IMR-90 (cell line): ENCODE results near the gene CIDEC. TPM values are rescaled to one million over a fixed set of nuclear protein-coding genes. Genes with fewer than 3 reads are reported as not detected.
"Not testable (repeated sequence)": the region's sequence is repeated elsewhere in the genome, so short reads cannot be mapped to it uniquely, and the experiment has no call there.

Source experiments
- ATAC-seq: fragments of 200-7000 bp; cut with Tn5 transposase; 2 replicates; pipeline ENCODE4 v1.9.1; 2020; ENCODE audit warnings: low read depth, mild to moderate bottlenecking, moderate library complexity
- BruUV-seq: library from RNA; stranded (reverse); fragments of 400-500 nt; replicated peaks from 2 replicates; lab custom pipeline; 2021; lab: Mats Ljungman, UMichigan
- CTCF ChIA-PET: fragments of 300-600 bp; formaldehyde crosslinking; extraction: SDS; loops from one replicate; lab custom pipeline; 2021; ENCODE audit warnings: antibody characterized with exemption; lab: Yijun Ruan, JAX
- POLR2A ChIA-PET: fragments of 300-600 bp; sonication (Branson Sonifier 250); formaldehyde crosslinking; loops from one replicate; lab custom pipeline; 2022; ENCODE audit warnings: antibody characterized with exemption; ENCODE audit not compliant: unreplicated experiment; lab: Charles Lee
- DNase-seq: peaks from one replicate; pipeline ENCODE4 v3.0.0; 2013
- H2AFZ ChIP-seq: replicated peaks from 2 replicates; pipeline ENCODE3; 2013; ENCODE audit warnings: low read length, mild to moderate bottlenecking; ENCODE audit not compliant: poor library complexity
- H2AK5ac ChIP-seq: 2 replicates; pipeline ENCODE4 v1.6.1; 2013; ENCODE audit warnings: low read depth, low read length, inconsistent platforms
- H2AK9ac ChIP-seq: replicated peaks from 2 replicates; pipeline ENCODE3; 2013; ENCODE audit warnings: mild to moderate bottlenecking, low read depth, low read length, moderate library complexity; ENCODE audit not compliant: poor library complexity
- H2BK120ac ChIP-seq: 2 replicates; pipeline ENCODE4 v1.6.1; 2013; ENCODE audit warnings: low read depth, low read length, inconsistent platforms
- H2BK15ac ChIP-seq: 3 replicates; pipeline ENCODE4 v1.6.1; 2013; ENCODE audit warnings: low read depth, low read length, inconsistent platforms
- H2BK20ac ChIP-seq: 2 replicates; pipeline ENCODE4 v1.6.1; 2013; ENCODE audit warnings: low read depth, mild to moderate bottlenecking, inconsistent platforms, low read length, moderate library complexity
- H2BK5ac ChIP-seq: 2 replicates; pipeline ENCODE4 v1.6.1; 2013; ENCODE audit warnings: mild to moderate bottlenecking, low read depth, low read length, inconsistent platforms; ENCODE audit not compliant: poor library complexity, severe bottlenecking
- H3K14ac ChIP-seq: replicated peaks from 2 replicates; pipeline ENCODE4 v1.6.1; 2013; ENCODE audit warnings: low read depth, low read length, inconsistent platforms
- H3K18ac ChIP-seq: 2 replicates; pipeline ENCODE4 v1.6.1; 2013; ENCODE audit warnings: low read depth, low read length, control low read depth
- H3K23ac ChIP-seq: 2 replicates; pipeline ENCODE4 v1.6.1; 2013; ENCODE audit warnings: low read depth, low read length, inconsistent platforms
- H3K27ac ChIP-seq: 2 replicates; pipeline ENCODE4 v1.5.1; 2013; ENCODE audit warnings: mild to moderate bottlenecking, control low read depth, low read length; ENCODE audit not compliant: insufficient read depth
- H3K27me3 ChIP-seq: 2 replicates; pipeline ENCODE4 v1.6.1; 2013; ENCODE audit warnings: low read length; ENCODE audit not compliant: control insufficient read depth, insufficient read depth
- H3K36me3 ChIP-seq: 2 replicates; pipeline ENCODE4 v1.6.1; 2013; ENCODE audit warnings: low read length, mixed read lengths; ENCODE audit not compliant: control insufficient read depth, insufficient read depth
- H3K4ac ChIP-seq: 2 replicates; pipeline ENCODE4 v1.6.1; 2013; ENCODE audit warnings: low read depth, low read length, inconsistent platforms
- H3K4me1 ChIP-seq: 2 replicates; pipeline ENCODE4 v1.6.1; 2013; ENCODE audit warnings: low read length, mixed read lengths; ENCODE audit not compliant: control insufficient read depth, insufficient read depth
- H3K4me2 ChIP-seq: 2 replicates; pipeline ENCODE4 v1.6.1; 2013; ENCODE audit warnings: low read depth, mild to moderate bottlenecking, control low read depth, low read length, moderate library complexity
- H3K4me3 ChIP-seq: 2 replicates; pipeline ENCODE4 v1.5.1; 2013; ENCODE audit warnings: low read depth, mild to moderate bottlenecking, control low read depth, low read length, moderate library complexity; ENCODE audit not compliant: insufficient read depth
- H3K56ac ChIP-seq: 2 replicates; pipeline ENCODE4 v1.6.1; 2013; ENCODE audit warnings: low read length, inconsistent platforms; ENCODE audit not compliant: insufficient read depth; ENCODE audit errors: extremely low read depth
- H3K79me1 ChIP-seq, 2 experiments: 2 replicates each; pipeline ENCODE4 v1.6.1; 2013; ENCODE audit warnings: low read length in 2 of 2, inconsistent platforms in 1 of 2, low read depth in 1 of 2
- H3K9ac ChIP-seq: 2 replicates; pipeline ENCODE4 v1.6.1; 2013; ENCODE audit warnings: low read depth, low read length, control low read depth
- H3K9me1 ChIP-seq: 2 replicates; pipeline ENCODE4 v1.6.1; 2013; ENCODE audit warnings: low read length, inconsistent platforms; ENCODE audit not compliant: insufficient read depth
- H3K9me3 ChIP-seq: 2 replicates; pipeline ENCODE4 v1.6.1; 2013; ENCODE audit warnings: low read length; ENCODE audit not compliant: control insufficient read depth, insufficient read depth
- H4K20me1 ChIP-seq: 2 replicates; pipeline ENCODE4 v1.6.1; 2013; ENCODE audit warnings: low read length, inconsistent platforms; ENCODE audit not compliant: insufficient read depth
- H4K5ac ChIP-seq: 2 replicates; pipeline ENCODE4 v1.6.1; 2013; ENCODE audit warnings: mild to moderate bottlenecking, low read depth, low read length, control low read depth
- H4K8ac ChIP-seq, 2 experiments: 2 replicates each; pipeline ENCODE4 v1.6.1; 2013; ENCODE audit warnings: low read depth in 2 of 2, low read length in 2 of 2, control low read depth in 1 of 2, inconsistent platforms in 1 of 2
- H4K91ac ChIP-seq: 2 replicates; pipeline ENCODE4 v1.6.1; 2013; ENCODE audit warnings: low read depth, low read length, inconsistent platforms; ENCODE audit not compliant: insufficient read depth
- WGBS, 2 experiments: methylation state at CpG; one replicate each; pipeline versions ENCODE4 v1.1.5 to v1.1.7; 2013; ENCODE audit warnings: missing lambda C conversion rate in 2 of 2; ENCODE audit not compliant: insufficient read length in 1 of 2; ENCODE audit errors: extremely low coverage in 2 of 2; 5-methylcytosine and 5-hydroxymethylcytosine counted together
- dilution Hi-C: fragments of 300-500 bp; cut with HindIII; formaldehyde crosslinking; loops from one replicate; pipeline ENCODE4 v1.14.3; 2018; ENCODE audit warnings: low sequenced_read_pairs; ENCODE audit not compliant: unreplicated experiment
- in situ Hi-C: fragments of 300-500 bp; cut with MboI; formaldehyde crosslinking; loops from 3 replicates; pipeline ENCODE4 v1.14.3; 2019; ENCODE audit warnings: low sequenced_read_pairs, inconsistent platforms, mixed read lengths
- intact Hi-C: fragments of 100-400 bp; cut with micrococcal nuclease; formaldehyde crosslinking; loops from 2 replicates; pipeline ENCODE4 v1.10.0; 2022
- polyA plus RNA-seq, 3 experiments: library from polyadenylated mRNA; depleted of rRNA; stranded (reverse); fragments of >200 nt; gene quantifications; 2 replicates each; pipeline ENCODE4 v1.2.3, GENCODE V29; 2012; ENCODE audit warnings: low replicate concordance in 1 of 3
- total RNA-seq: library from RNA; depleted of rRNA; stranded (reverse); fragments of >200 nt; gene quantifications from 2 replicates; pipeline ENCODE4 v1.2.3, GENCODE V29; 2012

CIDEC gene
- total and polyA plus RNA-seq, 2 of the 4 experiments (the other 2 are of a cell fraction), result 0.09 TPM; not detected in 1

DNA sequence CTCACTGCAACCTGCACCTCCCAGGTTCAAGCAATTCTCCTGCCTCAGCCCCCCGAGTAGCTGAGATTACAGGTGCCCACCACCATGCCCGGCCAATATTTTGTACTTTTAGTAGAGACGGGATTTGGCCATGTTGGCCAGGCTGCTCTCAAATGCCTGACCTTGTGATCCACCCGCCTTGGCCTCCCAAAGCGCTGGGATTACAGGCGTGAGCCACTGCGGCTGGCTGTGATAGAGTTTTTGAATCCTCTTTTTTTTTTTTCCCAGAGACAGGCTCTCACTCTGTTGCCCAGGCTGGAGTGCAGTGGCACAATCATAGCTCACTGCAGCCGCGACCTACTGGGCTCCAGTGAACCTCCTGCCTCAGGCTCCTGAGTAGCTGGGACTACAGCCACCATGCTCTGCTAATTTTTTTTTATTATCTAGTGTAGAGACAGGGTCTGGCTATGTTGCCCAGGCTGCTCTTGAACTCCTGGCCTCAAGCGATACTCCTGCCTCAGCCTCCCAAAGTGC is 14.9 kb downstream of the CIDEC start:
- in situ Hi-C loops, DNase-seq, H3K18ac ChIP-seq, H3K56ac ChIP-seq, H2AFZ ChIP-seq, H4K5ac ChIP-seq, H2BK120ac ChIP-seq, H2BK15ac ChIP-seq, H3K9ac ChIP-seq, H4K20me1 ChIP-seq, H3K4me2 ChIP-seq, H3K27ac ChIP-seq, POLR2A ChIA-PET, H2BK5ac ChIP-seq, H3K4me3 ChIP-seq, intact Hi-C loops, H2AK9ac ChIP-seq, H3K9me1 ChIP-seq, H3K79me1 ChIP-seq, H4K91ac ChIP-seq, BruUV-seq, H3K27me3 ChIP-seq, dilution Hi-C loops, H3K4me1 ChIP-seq, H3K36me3 ChIP-seq, H3K9me3 ChIP-seq, ATAC-seq, H3K14ac ChIP-seq, H2AK5ac ChIP-seq, H3K23ac ChIP-seq: not testable (repeated sequence)
- peak overlapping the region in 1 of 2 experiments; percentile 81; a peak in 2 of 4 replicates for H4K8ac ChIP-seq
- CTCF ChIA-PET, result interaction anchor here (0.6 kb wide), 1 partner anchor 18 kb away, joined by 3 read pairs; no protein-coding TSS in a partner anchor
- 0 out of 2 replicates have a peak overlapping the region, but pooled peaks have one; percentile 24 for H2BK20ac ChIP-seq
- peak overlapping the region; percentile 27; the same call in 1 of the 2 replicates for H3K4ac ChIP-seq
- WGBS, 2 experiments, result 100% methylated on average over 1 of the region's 10 CpGs; no CpG with 5 or more reads in 1 of the 2 experiments
